ENCODE measurements around the gene TMEM38B. TPM values are rescaled to one million over a fixed set of nuclear protein-coding genes. Genes with fewer than 3 reads are reported as not detected.

TMEM38B gene
- total RNA-seq (ENCODE audit: insufficient read depth, low replicate concordance) = 8.7 TPM

GRCh38 chr9:105694190-105694847 is at the start of gene TMEM38B:
TMEM38B (plus strand) TSS chr9:105694541; CDS start chr9:105694661, 120 bp downstream.
- DNase-seq (ENCODE audit: low spot score) = peak; percentile 85

- no peak for DNase-seq (ENCODE audit: low spot score)
These were observed 47.3 kb upstream of the TMEM38B start for GRCh38 chr9:105646879-105647594.

- peak; percentile 10 for DNase-seq (ENCODE audit: low spot score)
These were observed 46.6 kb upstream of the TMEM38B start for GRCh38 chr9:105647595-105648349.

GRCh38 chr9:105651806-105652205 is 42.5 kb upstream of the TMEM38B start:
- no peak for DNase-seq (ENCODE audit: low spot score)

- DNase-seq (ENCODE audit: low spot score) = no peak
These were observed 38.0 kb upstream of the TMEM38B start for GRCh38 chr9:105656131-105656921.

- no peak for DNase-seq (ENCODE audit: low spot score)
These were observed 36.0 kb upstream of the TMEM38B start for GRCh38 chr9:105658351-105658750.

GRCh38 chr9:105661011-105661410 is 33.3 kb upstream of the TMEM38B start:
- DNase-seq (ENCODE audit: low spot score) = no peak

- DNase-seq (ENCODE audit: low spot score) = no peak
These were observed 31.9 kb upstream of the TMEM38B start, which contains the start of gene TAL2 for GRCh38 chr9:105662184-105663104. TAL2 (plus strand) TSS chr9:105662457; CDS start chr9:105662497, 40 bp downstream.

- DNase-seq (ENCODE audit: low spot score) = no peak
These were observed 30.4 kb upstream of the TMEM38B start for GRCh38 chr9:105663914-105664313.

GRCh38 chr9:105667867-105668266 is 26.5 kb upstream of the TMEM38B start:
- DNase-seq (ENCODE audit: low spot score) = no peak

GRCh38 chr9:105670315-105670714 is 24.0 kb upstream of the TMEM38B start:
- no peak for DNase-seq (ENCODE audit: low spot score)

- DNase-seq (ENCODE audit: low spot score) = no peak
These were observed 23.6 kb upstream of the TMEM38B start for GRCh38 chr9:105670775-105671174.

GRCh38 chr9:105672711-105673234 is 21.6 kb upstream of the TMEM38B start:
- DNase-seq (ENCODE audit: low spot score) = no peak

GRCh38 chr9:105673850-105674387 is 20.4 kb upstream of the TMEM38B start:
- no peak for DNase-seq (ENCODE audit: low spot score)

GRCh38 chr9:105676351-105676923 is 17.9 kb upstream of the TMEM38B start:
- no peak for DNase-seq (ENCODE audit: low spot score)

GRCh38 chr9:105678163-105678562 is 16.2 kb upstream of the TMEM38B start:
- no peak for DNase-seq (ENCODE audit: low spot score)

- no peak for DNase-seq (ENCODE audit: low spot score)
These were observed 15.6 kb upstream of the TMEM38B start for GRCh38 chr9:105678781-105679180.

- DNase-seq (ENCODE audit: low spot score) = no peak
These were observed 14.9 kb upstream of the TMEM38B start for GRCh38 chr9:105679257-105680022.

GRCh38 chr9:105681313-105681712 is 13.0 kb upstream of the TMEM38B start:
- no peak for DNase-seq (ENCODE audit: low spot score)
